Measurements from ENCODE around the gene PLXNA2.

DNA sequence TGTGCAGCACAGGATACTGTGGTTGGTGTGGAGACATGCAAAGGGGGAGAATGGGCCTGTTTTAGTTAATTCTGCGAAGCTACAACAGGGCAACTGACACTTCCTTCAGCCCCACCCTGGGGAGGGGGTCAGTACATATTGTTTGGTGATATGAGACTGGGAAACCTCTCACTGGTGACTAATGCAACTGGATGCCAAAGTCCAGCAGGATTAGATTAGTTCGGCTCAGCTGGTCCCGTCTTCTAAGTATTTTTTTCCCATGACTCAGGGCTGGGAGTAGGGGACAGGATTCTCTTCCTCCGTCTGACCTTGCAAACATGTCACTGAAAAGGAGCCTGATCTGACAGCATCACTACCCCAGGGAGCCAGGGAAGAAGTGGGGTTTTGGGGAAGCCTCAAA lies 43.0 kb downstream of the PLXNA2 start:
- TF ChIP-seq CTCF (IDR thresholded peaks at IDR 0.05) (no peak), POLR2A (IDR thresholded peaks at IDR 0.05) (no peak)
